Right lobe of liver (tissue), 4 donors: ENCODE measurements around the gene TNFRSF1B.

Experiments
- POLR2A ChIP-seq: fragments of 450-650 bp; IDR thresholded peaks from one replicate; pipeline ENCODE4 v1.6.1; 2017; ENCODE audit warnings: antibody characterized with exemption, mild to moderate bottlenecking
- TF ChIP-seq, protein P1 (sequence below), 4 donors: fragments of 200-600 bp in 3 of 4; fragments of 450-650 bp in 1 of 4; IDR thresholded peaks; one replicate each; pipeline versions ENCODE4 v1.5.1 to v1.8.0; 2016 to 2022; ENCODE audit warnings: antibody characterized with exemption in 4 of 4, mild to moderate bottlenecking in 2 of 4
- donor health status: DM: no; HTN: no; CAD: no.
- donor health status: DM: no; HTN: no; CAD: no.
- donor health status: DM: no; HTN: yes; CAD: no.

DNA sequence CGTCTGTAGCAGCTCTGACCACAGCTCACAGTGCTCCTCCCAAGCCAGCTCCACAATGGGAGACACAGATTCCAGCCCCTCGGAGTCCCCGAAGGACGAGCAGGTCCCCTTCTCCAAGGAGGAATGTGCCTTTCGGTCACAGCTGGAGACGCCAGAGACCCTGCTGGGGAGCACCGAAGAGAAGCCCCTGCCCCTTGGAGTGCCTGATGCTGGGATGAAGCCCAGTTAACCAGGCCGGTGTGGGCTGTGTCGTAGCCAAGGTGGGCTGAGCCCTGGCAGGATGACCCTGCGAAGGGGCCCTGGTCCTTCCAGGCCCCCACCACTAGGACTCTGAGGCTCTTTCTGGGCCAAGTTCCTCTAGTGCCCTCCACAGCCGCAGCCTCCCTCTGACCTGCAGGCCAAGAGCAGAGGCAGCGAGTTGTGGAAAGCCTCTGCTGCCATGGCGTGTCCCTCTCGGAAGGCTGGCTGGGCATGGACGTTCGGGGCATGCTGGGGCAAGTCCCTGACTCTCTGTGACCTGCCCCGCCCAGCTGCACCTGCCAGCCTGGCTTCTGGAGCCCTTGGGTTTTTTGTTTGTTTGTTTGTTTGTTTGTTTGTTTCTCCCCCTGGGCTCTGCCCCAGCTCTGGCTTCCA lies 40.1 kb downstream of the TNFRSF1B start:
- TF ChIP-seq, protein P1, sequence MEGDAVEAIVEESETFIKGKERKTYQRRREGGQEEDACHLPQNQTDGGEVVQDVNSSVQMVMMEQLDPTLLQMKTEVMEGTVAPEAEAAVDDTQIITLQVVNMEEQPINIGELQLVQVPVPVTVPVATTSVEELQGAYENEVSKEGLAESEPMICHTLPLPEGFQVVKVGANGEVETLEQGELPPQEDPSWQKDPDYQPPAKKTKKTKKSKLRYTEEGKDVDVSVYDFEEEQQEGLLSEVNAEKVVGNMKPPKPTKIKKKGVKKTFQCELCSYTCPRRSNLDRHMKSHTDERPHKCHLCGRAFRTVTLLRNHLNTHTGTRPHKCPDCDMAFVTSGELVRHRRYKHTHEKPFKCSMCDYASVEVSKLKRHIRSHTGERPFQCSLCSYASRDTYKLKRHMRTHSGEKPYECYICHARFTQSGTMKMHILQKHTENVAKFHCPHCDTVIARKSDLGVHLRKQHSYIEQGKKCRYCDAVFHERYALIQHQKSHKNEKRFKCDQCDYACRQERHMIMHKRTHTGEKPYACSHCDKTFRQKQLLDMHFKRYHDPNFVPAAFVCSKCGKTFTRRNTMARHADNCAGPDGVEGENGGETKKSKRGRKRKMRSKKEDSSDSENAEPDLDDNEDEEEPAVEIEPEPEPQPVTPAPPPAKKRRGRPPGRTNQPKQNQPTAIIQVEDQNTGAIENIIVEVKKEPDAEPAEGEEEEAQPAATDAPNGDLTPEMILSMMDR (IDR thresholded peaks at IDR 0.05), result no peak
- TF ChIP-seq POLR2A, result no peak
